Measurements from ENCODE around the gene ZC3H18.

Gene ZC3H18

GRCh38 chr16:88552166-88552565, 18.0 kb upstream of the ZC3H18 start:
- no peak for DNase-seq

GRCh38 chr16:88552815-88553214, 17.4 kb upstream of the ZC3H18 start:
- no peak for DNase-seq

GRCh38 chr16:88553739-88554138, 16.5 kb upstream of the ZC3H18 start:
- no peak for DNase-seq

- DNase-seq = no peak
Observed at GRCh38 chr16:88554711-88555264, 15.4 kb upstream of the ZC3H18 start.

- DNase-seq = no peak
Observed at GRCh38 chr16:88556294-88556988, 13.8 kb upstream of the ZC3H18 start.

GRCh38 chr16:88558457-88559442, 11.5 kb upstream of the ZC3H18 start:
- DNase-seq = peak; percentile 3

GRCh38 chr16:88560714-88561484, 9.3 kb upstream of the ZC3H18 start:
- no peak for DNase-seq

GRCh38 chr16:88561485-88562359, 8.5 kb upstream of the ZC3H18 start:
- DNase-seq = no peak

GRCh38 chr16:88566158-88566557, 4.0 kb upstream of the ZC3H18 start:
- DNase-seq = peak; percentile 33

- DNase-seq = no peak
Observed at GRCh38 chr16:88568710-88569613, 1.2 kb upstream of the ZC3H18 start.

GRCh38 chr16:88569614-88569984, 604 bp upstream of the ZC3H18 start:
- DNase-seq = no peak

GRCh38 chr16:88570691-88571092, 489 bp downstream of the ZC3H18 start:
- DNase-seq = no peak

GRCh38 chr16:88575251-88575650, 5.0 kb downstream of the ZC3H18 start:
- no peak for DNase-seq

- no peak for DNase-seq
Observed at GRCh38 chr16:88576307-88576706, 6.1 kb downstream of the ZC3H18 start.

- DNase-seq = no peak
Observed at GRCh38 chr16:88577166-88577565, 7.0 kb downstream of the ZC3H18 start.

- no peak for DNase-seq
Observed at GRCh38 chr16:88578446-88579313, 8.5 kb downstream of the ZC3H18 start.

GRCh38 chr16:88580371-88580770, 10.2 kb downstream of the ZC3H18 start:
- DNase-seq = no peak

GRCh38 chr16:88581033-88581432, 10.8 kb downstream of the ZC3H18 start:
- DNase-seq = no peak

- no peak for DNase-seq
Observed at GRCh38 chr16:88582912-88583575, 12.8 kb downstream of the ZC3H18 start.
